ENCODE measurements around the gene MFNG.

MFNG gene

DNA sequence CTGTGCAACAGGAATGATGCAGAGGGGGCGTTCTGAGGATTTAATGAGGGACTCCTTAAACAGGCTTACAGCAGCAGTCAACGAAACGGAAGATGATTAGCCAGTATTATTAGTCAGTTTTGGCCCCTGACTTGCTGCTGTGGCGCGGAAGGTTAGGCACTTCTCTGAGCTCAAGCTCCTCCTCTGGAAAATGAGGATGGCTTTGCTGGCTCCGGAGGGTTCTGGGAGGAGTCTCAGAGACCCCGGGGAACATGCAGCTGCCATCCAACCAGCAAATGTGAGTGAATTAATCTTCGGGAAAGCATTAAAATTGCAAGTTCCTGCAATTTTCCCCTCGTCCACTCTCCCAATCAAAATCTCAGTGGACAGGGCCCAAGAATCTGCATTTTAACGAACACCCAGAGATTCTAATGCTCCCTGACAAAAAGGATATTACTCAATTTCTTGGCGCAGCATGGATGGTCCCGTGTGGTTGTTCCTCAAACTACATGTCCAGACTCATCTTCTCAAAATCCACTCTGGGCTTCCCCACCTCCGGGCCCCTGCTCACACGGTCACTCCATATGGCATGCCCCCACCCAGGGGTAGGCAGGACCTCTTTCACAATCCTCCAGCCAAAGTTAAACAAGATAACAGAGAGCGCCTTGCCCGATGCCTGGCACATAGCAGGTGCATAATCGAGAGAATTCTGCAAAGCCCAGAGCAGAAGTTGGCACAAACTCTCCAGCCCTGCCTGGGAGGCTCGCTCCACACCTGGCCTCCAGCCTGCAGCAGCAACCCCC, 65.3 kb downstream of the MFNG start:
- DNase-seq (ENCODE audit: low spot score), result no peak

DNA sequence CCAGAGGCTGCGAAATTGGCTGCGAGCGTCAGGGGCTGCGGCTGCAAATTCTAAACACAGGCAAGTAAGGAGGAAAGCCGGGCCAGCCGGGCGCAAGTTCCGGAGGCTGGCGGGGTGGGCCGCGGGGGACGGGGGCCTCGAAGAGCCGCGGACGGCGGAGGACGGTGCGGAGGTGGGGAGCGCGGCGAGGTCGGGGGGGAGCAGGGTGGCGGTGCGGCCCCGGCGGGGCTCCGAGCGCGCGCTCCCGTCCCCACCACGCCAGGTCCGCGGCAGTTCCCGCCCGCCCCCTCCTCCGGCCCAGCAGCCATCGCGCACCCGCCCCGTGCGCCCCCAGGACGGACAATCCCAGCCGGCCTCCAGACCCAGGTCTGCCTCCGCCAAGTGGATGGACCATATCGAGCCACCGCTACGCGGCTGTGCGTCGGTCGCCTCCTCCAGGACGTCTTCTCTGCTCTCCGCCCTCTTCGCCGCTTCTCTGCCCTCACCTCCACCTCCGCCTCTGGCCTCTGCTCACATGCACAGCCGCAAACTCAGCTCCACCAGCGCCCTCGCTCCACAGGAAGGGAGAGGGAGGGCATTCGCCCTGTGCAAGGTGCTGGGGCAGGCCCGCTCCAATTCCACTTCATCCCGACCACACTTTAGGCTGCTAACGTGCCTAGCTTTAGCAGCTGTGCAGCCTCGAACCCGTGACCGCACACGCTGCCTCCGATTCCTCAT, 66.1 kb downstream of the MFNG start:
- DNase-seq (ENCODE audit: low spot score), result no peak

DNA sequence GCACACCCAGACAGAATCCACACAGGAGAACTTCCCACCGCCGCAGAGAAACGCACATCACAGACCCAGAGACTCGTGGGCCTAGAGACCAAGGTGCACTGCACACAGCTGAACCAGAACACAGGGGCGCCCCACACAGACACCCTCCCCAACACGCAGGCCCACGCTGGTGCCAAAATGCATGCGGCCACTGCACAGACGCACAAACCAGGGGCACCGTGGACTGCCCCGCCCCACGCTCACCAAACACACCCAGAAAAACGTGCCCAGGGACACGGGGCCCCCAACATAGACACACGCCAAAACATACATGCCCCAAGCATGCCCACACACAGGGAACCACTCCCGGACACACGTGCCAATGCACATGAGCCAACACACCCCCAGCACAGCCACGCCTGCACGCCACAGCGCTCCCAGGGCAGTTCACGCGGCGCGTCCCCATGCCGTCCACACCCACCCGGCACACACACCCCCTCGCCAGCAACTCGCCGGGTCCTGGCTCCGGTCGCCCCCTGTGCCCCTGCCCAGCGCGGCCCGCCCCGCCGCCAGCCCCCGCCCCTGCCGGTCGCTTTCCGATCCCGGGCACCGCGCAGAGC, 66.7 kb downstream of the MFNG start:
- no peak for DNase-seq (ENCODE audit: low spot score)

All from HuH-7 (cell line).